ENCODE data around the gene ADK. TPM values are rescaled to one million over a fixed set of nuclear protein-coding genes. Genes with fewer than 3 reads are reported as not detected.

Gene ADK
- total RNA-seq, 1 experiment from 2014 or later: 159 TPM

DNA sequence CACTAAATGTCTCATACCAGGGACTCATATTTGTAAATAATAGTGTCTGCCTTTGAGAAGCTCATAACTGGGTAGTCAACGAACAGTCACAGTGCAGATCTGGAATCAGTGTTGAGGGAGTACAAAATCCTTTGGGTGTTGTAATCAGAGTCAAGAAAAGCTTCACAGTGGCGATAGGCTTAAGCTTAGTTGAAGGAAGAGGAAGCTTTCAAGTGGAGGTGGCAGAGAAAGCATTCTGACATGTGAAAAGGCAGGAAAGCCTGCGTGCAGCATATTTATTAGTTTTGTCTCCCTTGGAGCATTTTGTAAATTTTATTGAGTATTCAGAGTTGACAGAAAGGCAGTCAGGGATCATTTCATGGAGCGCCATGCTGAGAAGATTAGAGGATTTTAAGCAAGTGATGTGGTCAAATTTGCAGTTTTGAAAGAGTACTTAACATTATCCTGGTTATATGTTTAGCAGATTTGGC lies 104.9 kb downstream of the ADK start:
- POLR2A ChIA-PET (ENCODE audit: unreplicated experiment): no interaction called here
- intact Hi-C loops (cut with micrococcal nuclease; ENCODE audit: unreplicated experiment): no loop called here

DNA sequence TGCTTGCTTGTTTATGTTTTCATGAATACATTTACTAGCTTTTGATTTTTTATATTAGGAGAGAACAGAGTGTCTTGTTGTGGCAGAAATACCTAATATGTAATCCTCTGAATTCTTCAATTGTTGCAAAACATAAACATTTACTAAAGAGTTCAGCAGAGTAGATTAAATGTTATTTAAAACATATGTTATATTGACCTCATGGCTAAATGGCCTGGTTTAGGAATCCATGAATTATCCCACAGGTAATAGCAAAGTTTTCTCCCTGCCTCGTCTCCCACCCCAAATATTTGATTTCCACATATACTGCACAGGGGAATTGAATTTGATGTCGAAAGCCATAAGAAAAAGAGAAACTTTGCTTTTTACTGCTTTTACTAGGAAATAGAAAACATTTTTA lies 111.8 kb downstream of the ADK start:
- H3F3A ChIP-seq (ENCODE audit: insufficient read depth, low read depth): peaks cover 23% of the 10 kb centered on the region; the same call in 1 of the 2 replicates
- no peaks in the 10 kb centered on the region for H3K27me3 ChIP-seq (ENCODE audit: insufficient read depth, low read depth)
- no peaks in the 10 kb centered on the region for H3K9me3 ChIP-seq (ENCODE audit: insufficient read depth, low read depth)
- H3K36me3 ChIP-seq (ENCODE audit: low read depth): no peaks in the 10 kb centered on the region
- TF ChIP-seq, protein P1, sequence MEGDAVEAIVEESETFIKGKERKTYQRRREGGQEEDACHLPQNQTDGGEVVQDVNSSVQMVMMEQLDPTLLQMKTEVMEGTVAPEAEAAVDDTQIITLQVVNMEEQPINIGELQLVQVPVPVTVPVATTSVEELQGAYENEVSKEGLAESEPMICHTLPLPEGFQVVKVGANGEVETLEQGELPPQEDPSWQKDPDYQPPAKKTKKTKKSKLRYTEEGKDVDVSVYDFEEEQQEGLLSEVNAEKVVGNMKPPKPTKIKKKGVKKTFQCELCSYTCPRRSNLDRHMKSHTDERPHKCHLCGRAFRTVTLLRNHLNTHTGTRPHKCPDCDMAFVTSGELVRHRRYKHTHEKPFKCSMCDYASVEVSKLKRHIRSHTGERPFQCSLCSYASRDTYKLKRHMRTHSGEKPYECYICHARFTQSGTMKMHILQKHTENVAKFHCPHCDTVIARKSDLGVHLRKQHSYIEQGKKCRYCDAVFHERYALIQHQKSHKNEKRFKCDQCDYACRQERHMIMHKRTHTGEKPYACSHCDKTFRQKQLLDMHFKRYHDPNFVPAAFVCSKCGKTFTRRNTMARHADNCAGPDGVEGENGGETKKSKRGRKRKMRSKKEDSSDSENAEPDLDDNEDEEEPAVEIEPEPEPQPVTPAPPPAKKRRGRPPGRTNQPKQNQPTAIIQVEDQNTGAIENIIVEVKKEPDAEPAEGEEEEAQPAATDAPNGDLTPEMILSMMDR (conservative IDR thresholded peaks at IDR 0.05): no peak
- TF ChIP-seq EZH2 (IDR thresholded peaks at IDR 0.05; ENCODE audit: low read depth): no peak
- DNase-seq: no peak
- ChIA-PET POLR2A (ENCODE audit: unreplicated experiment) (no interaction called here), CTCF (interaction anchor here (0.6 kb wide), 1 partner anchor 188 kb away, joined by 12 read pairs; no protein-coding TSS in a partner anchor)
- intact Hi-C loops (cut with micrococcal nuclease; ENCODE audit: unreplicated experiment): loop anchor here (10.0 kb wide), 1 partner anchor 562 kb away; the partner anchor contains the start of gene KAT6B
- H3K4me1 ChIP-seq (replicated peaks; ENCODE audit: insufficient read depth): no peaks in the 10 kb centered on the region
- H3K4me2 ChIP-seq: no peak overlapping the region
- peaks cover 7% of the 10 kb centered on the region; the same call in 1 of the 2 replicates for H3K79me2 ChIP-seq (ENCODE audit: low read depth)
- no TSS peak for BruUV-seq (replicated peaks)
- H3K27ac ChIP-seq: no peak overlapping the region
- H2AFZ ChIP-seq: no peak overlapping the region
- H3K9me2 ChIP-seq (ENCODE audit: insufficient read depth): no peaks in the 10 kb centered on the region
- peaks cover 8% of the 10 kb centered on the region; the same call in 1 of the 2 replicates for H4K20me1 ChIP-seq (ENCODE audit: insufficient read depth)
- no peak overlapping the region for H3K4me3 ChIP-seq

More for the DNA sequence above, 104.9 kb downstream of the ADK start:
- Histone ChIP-seq H3K36me3 (ENCODE audit: low read depth) (no peaks in the 10 kb centered on the region), H3K27ac (peak overlapping the region; percentile 14; the same call in 1 of the 2 replicates), H4K20me1 (ENCODE audit: insufficient read depth) (0 out of 2 replicates have a peak, but pooled peaks cover 5% of the 10 kb centered on the region), H3K4me1 (replicated peaks; ENCODE audit: insufficient read depth) (peaks cover 24% of the 10 kb centered on the region), H3K4me3 (no peak overlapping the region), H2AFZ (no peak overlapping the region), H3K9me3 (ENCODE audit: insufficient read depth, low read depth) (no peaks in the 10 kb centered on the region), H3K4me2 (peak overlapping the region; percentile 47; the same call in 1 of the 2 replicates), H3K27me3 (ENCODE audit: insufficient read depth, low read depth) (no peaks in the 10 kb centered on the region), H3K79me2 (ENCODE audit: low read depth) (peaks cover 19% of the 10 kb centered on the region; the same call in 1 of the 2 replicates), H3K9me2 (ENCODE audit: insufficient read depth) (no peaks in the 10 kb centered on the region), H3F3A (ENCODE audit: insufficient read depth, low read depth) (peaks cover 20% of the 10 kb centered on the region)
- no TSS peak for BruUV-seq (replicated peaks)
- CTCF ChIA-PET: no interaction called here
- DNase-seq: no peak
- TF ChIP-seq, protein P1 (conservative IDR thresholded peaks at IDR 0.05): no peak
- no peak for TF ChIP-seq EZH2 (IDR thresholded peaks at IDR 0.05; ENCODE audit: low read depth)

DNA sequence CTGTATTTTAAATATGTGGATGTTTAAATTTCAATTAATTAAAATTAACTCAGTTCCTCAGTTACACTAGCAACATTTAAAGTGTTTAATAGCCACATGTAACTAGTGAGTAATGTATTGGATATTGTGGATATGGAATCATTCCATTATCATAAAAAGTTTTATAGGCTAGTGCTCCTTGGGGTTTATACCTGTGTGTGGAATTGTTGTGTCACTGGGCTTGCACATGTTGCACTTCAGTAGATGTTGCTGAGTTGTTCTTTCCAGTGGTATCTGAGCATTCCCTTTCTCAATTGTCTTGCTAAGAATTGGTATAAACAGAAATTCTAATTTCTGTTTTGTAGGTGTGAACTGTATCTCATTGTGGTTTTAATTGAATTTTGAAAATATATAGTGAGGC lies 113.0 kb downstream of the ADK start:
- no TSS peak for BruUV-seq (replicated peaks)
- intact Hi-C loops (cut with micrococcal nuclease; ENCODE audit: unreplicated experiment): loop anchor here (10.0 kb wide), 1 partner anchor 561 kb away; the partner anchor contains the start of gene KAT6B

More for the DNA sequence above, 113.0 kb downstream of the ADK start:
- H2AFZ ChIP-seq: no peak overlapping the region
- H3K36me3 ChIP-seq (ENCODE audit: low read depth): no peaks in the 10 kb centered on the region
- no peaks in the 10 kb centered on the region for H3K27me3 ChIP-seq (ENCODE audit: insufficient read depth, low read depth)
- H3K4me3 ChIP-seq: no peak overlapping the region
- H3K4me1 ChIP-seq (replicated peaks; ENCODE audit: insufficient read depth): no peaks in the 10 kb centered on the region
- ChIA-PET POLR2A (ENCODE audit: unreplicated experiment) (no interaction called here), CTCF (no interaction called here)
- no peaks in the 10 kb centered on the region for H3K9me3 ChIP-seq (ENCODE audit: insufficient read depth, low read depth)
- no peak for DNase-seq
- TF ChIP-seq, protein P1 (conservative IDR thresholded peaks at IDR 0.05): no peak
- TF ChIP-seq EZH2 (IDR thresholded peaks at IDR 0.05; ENCODE audit: low read depth): no peak
- H3F3A ChIP-seq (ENCODE audit: insufficient read depth, low read depth): peaks cover 21% of the 10 kb centered on the region; the same call in 1 of the 2 replicates
- no peak overlapping the region for H3K4me2 ChIP-seq
- H3K9me2 ChIP-seq (ENCODE audit: insufficient read depth): no peaks in the 10 kb centered on the region
- H3K27ac ChIP-seq: no peak overlapping the region
- peaks cover 10% of the 10 kb centered on the region; the same call in 1 of the 2 replicates for H3K79me2 ChIP-seq (ENCODE audit: low read depth)
- peaks cover 8% of the 10 kb centered on the region; the same call in 1 of the 2 replicates for H4K20me1 ChIP-seq (ENCODE audit: insufficient read depth)
